A673 (cell line): Measurements from ENCODE around the gene KCNIP1.

ENCODE experiments used
- CTCF ChIP-seq: fragments of 300-800, 200-600 bp; sonication (generic); conservative IDR thresholded peaks from 2 replicates; pipeline ENCODE4 v1.5.1; 2017; ENCODE audit warnings: low read depth, mild to moderate bottlenecking, antibody characterized with exemption, low read length, moderate library complexity, mixed read lengths
- EZH2 ChIP-seq: fragments of 200-600 bp; sonication (generic); IDR thresholded peaks from 2 replicates; pipeline ENCODE4 v1.6.1; 2017; ENCODE audit warnings: borderline replicate concordance, low read depth, mild to moderate bottlenecking, mixed read lengths, antibody characterized with exemption, low read length; ENCODE audit not compliant: poor library complexity, severe bottlenecking

GRCh38 chr5:170731052-170731451 lies 227.2 kb downstream of the KCNIP1 start:
- no peak for TF ChIP-seq CTCF
- TF ChIP-seq EZH2, result no peak
